Kidney tubule cell (primary cell): Measurements from ENCODE around the gene GBGT1.
"Not testable (repeated sequence)": the region's sequence is repeated elsewhere in the genome, so short reads cannot be mapped to it uniquely, and the experiment has no call there.

Experiments
- DNase-seq: peaks from one replicate; pipeline ENCODE4 v3.0.0-alpha.2; 2018; ENCODE audit warnings: low spot score

The GBGT1 gene

DNA sequence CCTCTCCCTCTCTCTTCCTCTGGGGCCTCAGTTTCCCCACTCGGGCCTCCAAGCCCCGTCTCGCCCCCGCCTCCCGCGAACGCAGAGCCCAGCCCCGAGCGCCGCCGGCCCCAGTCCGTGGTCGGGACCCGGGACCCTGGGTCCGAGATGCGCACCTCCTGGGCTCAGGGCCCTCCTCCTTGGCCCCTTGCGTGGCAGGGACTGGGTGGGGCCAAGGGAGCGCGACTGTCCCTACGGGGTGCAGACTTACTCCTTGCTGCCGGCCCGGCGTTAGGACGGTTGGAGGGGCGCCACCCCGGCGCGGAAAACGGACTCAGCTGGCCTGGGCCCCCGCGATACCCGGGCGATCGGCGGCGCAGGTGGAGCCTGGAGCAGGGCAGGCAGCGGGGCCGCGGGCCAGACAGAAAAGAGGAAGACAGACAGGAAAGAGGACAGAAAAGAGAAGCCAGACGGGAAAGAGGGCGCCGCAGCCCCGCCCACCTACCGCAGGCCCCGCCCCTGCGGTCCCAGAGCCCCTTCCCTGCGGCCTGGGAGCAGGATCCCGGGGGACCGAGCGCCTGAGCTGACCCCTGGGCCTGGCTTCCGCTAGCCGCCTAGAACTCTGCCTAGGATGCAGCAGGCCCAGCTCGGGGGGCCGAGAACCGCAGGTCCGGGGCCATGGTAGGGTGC, at the start of gene GBGT1:
TSS of gene GBGT1 (minus strand) at position 411 of the 669 bp plus-strand sequence. CDS start 1,502 bp downstream, outside the sequence.
- peak; percentile 44 for DNase-seq

DNA sequence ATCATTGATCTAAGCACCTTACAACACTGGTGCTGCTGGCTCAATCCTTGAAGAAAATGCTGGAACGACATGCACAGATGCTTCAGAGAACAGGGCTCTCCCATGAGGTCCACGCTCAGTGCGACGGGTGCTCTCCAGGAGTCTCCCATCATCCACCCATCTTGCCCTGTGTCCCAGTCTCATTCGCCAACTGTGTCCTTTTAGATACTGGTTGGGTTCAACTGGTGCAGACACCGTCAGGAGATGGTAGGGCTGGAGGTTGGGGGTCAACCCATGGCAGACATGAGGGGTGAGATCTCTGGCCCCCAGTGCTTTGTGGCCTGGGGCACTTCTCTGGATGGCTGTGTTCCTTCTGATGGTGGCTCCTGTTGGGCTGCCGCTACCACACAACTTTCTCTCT, 46.9 kb upstream of the GBGT1 start:
- DNase-seq = no peak

DNA sequence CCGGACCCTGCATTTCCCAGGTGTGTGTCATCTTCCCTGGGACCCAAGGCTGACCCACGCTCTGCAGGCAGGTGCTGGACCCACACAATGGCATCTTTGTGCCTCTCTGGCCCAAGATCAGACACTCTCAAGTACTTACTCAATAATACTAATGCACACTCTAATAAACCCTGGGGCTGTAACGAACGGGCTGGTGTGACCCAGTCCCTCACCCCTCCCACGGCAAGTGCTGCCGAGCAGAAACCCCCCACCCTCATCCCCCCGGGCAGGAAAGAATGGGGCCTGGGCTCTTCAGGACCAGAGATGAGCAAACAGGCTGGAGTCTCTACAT, 46.5 kb upstream of the GBGT1 start:
- peak; percentile 55 for DNase-seq

DNA sequence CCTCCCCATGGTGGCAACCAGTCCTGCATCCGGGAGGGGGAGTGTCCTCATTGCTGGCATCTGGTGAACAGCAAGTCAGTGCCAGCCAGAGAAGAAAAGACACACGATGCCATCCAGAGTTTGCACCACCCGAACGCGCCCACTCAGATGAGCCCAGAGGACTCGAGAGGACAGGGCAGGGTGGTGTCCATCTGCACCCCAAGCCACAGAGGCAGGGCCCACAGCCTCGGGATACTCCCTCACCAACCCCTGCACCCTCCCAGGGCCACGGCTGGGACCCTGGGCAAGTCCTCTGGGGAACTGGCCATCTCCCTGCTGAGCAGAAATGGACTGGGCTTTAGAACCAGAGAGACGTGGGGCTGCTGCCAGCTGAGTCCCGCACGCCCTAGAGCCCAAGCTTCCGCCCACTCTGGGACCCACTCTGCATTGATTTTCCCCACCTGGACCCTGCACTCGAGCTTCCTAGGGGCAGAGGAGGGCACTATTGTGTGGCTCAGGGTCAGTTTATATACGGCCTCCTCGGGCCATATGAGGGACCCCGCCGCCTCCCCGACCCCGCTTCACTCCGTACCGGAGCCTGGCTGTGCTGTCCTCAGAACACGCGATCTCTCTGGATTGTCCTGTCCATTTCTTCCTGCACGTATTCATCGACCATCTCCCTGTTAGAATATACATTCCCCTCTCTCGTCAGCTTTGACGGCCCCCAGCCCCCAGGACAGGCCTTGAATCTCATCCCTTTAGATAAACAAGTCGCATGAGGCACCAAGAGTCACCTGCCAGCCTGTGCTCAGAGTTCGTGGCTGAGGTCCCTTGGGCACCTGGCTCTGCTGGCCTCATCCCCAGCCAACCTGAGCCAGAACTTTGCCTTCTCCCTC, 45.9 kb upstream of the GBGT1 start:
- DNase-seq = not testable (repeated sequence)

DNA sequence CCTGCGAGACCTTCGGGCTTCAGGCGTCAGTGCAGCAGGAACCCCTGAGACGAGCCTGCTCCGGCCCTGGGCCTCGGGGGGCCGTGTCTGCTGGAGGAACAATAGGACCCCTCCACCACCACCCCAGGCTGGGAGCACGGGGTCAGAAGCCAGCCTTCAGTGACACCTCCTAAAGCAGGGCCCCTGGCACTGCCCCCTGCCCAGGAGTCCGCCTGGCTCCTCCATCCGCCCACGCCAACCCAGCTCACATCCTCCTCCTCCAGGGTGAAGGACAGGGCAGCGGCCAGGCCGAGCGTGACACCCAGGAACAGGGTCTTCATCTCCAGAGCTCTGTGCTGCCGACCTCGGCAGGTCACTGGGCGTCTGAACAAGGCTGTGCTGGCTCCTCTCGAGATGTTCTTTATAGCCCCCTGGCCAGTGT, 45.2 kb upstream of the GBGT1 start, which contains the start of gene OBP2B:
TSS of gene OBP2B (minus strand) at position 371 of the 421 bp plus-strand sequence. CDS start at position 320, 51 bp downstream.
- DNase-seq = not testable (repeated sequence)

DNA sequence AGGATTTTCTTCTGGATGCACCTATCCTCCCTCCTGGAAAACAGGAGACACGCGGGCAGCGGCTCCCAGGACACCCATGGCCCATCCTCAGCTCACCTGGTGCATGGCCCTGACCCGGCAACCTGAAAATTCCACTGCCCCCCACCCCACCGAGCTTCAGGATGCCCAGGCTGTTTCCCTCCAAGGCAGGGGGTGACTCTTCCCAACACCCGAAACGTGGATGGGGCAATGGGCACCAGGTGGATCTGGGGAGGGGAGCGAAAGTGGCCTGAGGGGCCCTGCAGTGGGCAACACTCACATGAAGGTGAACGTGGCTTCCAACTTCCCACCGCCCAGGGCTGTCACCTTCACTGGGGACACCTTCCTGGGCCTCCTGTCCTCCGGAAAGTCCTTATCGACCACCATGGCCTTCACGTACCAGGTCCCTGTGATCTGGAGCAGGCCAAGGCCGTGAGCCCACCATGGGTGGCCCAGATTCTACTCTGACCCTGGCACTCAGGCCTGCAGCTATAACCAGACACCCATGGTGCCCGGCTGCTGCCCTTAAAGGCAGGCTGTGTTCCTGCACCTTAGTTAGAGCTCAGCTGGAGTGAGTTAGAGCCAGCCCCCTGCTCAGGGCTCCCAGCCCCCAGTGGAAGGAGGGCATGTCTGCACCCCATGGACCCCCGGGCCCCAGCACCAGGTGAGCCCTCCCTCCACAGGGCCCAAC, 44.6 kb upstream of the GBGT1 start:
- not testable (repeated sequence) for DNase-seq

DNA sequence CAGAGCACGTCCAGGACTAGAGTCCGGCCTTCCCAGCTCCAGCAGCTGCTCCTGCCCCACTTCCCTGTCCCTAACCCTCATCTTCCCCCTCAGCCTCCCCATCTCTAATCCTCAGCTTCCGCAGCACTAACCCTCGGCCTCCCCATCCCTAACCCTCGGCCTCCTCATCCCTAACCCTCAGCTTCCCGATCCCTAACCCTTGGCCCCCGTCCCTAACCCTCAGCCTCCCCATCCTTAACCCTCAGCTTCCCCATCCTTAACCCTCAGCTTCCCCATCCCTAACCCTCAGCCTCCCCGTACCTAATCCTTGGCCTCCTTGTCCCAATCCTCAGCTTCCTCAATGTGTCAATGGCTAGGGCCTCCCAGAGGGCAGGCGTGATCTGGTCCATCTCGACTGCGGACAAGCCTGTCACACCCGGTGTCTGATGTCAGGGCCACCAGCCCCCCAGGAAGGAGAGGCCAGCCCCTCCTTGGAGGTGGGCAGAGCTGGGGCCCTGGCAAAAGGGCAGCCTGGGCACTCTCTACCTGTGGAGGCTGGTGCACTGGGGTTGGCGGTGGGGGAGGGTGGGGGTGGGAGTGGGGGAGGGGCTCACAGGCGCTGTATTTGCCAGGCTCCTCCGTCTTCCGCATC, 43.9 kb upstream of the GBGT1 start:
- DNase-seq = no peak

DNA sequence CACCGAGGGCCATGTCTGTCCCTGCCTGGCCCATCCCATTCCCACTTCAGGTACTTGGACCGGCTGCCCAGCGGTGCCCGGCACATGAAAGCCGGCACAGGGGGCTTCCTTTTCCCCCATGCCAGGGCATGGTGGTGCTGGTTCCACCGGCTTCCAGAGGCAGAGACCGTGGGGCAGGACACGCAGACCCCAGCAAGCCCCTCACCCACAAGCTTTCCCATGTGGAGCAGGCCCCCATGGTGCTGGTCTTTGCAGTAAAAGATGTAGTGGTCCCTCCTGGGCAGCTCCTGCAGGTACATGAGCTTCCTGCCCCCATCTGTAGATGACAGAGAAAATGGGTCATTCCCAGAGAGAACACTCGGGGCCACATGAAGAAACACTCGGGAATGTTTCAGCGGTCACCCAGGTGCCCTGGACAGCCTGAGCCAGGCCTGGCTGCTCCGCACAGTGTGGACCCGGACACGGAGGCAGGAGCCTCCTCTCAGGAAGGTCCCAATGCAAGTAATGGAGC, 43.4 kb upstream of the GBGT1 start:
- no peak for DNase-seq

DNA sequence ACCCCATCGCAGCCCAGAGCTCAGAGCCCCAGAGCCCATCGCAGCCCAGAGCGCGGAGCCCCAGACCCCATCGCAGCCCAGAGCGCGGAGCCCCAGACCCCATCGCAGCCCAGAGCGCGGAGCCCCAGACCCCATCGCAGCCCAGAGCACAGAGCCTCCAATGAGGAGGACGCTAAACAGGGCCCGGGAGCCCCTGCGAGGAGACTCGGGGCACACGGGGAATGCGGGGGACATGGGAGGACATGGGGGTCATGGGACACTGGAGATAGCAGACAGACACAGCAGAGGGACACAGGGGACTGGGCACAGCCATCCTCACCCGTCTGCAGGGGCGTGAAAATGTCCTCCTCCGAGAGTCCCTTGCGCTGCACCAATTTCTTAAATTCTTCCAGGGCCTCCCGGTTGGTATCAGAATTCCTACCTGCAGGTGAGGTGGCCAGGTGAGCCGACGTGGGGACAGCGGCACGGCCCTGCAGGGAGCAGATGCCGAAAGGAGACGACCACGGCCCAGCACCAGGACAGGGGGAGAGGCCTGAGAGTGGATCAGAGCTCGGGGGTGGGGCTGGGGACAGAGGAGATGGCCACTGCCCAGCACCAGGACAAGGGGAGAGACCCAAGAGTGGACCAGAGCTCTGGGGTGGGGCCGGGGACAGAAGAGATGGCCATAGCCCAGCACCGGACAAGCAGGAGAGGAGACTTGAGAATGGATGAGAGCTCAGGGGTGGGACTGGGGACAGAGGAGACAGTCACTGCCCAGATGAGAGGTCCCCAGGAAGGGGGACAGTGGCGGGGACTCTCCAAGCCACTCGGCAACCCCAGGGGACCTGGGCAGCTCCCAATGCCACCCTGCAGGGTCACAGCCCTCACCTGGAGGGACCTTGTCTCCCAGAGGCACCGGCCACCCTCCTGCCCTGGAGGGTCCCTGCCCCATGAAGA, 42.5 kb upstream of the GBGT1 start:
- DNase-seq = no peak

DNA sequence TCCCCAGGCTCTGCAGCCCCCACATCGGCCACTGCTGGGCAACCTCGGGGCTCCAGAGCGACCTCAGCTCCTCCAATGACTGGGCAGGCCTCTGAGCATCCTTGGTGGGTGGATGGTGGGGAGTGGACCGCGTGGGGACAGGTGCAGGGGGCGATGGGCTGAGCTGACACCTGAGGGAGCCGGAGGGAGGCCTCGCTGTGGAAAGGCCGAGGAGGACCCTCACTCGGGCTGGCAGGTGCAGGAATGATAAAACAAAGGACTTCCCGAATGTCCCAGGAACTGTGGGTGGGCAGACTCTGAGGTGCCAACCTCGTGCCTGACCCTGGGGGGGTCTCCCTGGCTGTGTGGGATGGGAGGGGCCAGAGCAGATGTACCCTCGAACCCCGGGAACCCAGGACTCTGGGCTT, 41.8 kb upstream of the GBGT1 start:
- not testable (repeated sequence) for DNase-seq

DNA sequence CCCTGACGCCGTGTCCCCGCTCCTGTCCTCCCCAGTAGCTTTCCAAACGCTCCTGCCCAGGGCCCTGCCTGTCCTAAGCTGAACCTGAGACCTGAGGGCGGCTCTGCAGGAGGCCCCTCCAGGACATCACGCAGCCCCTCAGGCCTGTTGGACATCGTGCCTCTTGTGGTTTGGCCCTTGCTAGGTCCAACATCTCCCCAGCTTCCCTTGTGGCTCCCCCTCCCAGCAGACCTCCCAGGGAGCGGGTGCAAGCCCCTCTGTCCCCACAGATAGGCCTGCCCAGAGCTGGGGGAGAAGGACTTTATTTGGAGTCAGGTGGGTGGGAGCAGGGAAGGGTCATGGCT, 41.3 kb upstream of the GBGT1 start:
- DNase-seq = no peak

DNA sequence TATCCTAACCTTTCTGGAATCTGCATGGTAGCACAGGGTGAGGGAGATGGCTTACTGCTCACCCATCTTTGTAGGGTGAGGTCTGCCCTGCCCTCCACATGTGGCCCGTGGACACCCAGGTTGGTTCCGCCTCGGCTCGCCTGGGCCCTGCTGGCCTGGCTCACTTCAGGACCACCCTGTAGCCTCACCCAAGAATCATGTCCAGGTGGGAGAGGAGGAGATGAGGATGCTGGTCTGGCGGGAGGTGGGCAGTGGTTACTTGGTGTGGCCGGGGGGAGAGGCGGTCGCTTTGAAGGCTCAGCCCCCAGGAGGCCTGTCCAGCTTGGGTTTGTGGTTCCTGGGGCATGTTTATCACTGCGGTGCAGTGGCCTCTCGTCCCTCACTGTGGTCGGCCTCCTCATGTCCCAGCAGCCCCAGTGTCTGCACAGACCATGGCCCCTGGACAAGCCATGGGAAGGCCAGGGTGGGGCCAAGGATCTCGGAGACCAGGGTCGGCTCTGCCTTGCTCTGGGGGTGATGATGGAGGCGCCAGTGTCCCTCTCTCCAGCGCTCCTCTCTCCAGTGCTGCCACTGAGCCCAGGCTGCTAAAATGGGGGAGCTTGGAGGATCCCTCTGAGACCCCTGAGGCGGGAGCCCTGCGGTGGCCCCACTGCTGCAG, 40.8 kb upstream of the GBGT1 start:
- DNase-seq = no peak

DNA sequence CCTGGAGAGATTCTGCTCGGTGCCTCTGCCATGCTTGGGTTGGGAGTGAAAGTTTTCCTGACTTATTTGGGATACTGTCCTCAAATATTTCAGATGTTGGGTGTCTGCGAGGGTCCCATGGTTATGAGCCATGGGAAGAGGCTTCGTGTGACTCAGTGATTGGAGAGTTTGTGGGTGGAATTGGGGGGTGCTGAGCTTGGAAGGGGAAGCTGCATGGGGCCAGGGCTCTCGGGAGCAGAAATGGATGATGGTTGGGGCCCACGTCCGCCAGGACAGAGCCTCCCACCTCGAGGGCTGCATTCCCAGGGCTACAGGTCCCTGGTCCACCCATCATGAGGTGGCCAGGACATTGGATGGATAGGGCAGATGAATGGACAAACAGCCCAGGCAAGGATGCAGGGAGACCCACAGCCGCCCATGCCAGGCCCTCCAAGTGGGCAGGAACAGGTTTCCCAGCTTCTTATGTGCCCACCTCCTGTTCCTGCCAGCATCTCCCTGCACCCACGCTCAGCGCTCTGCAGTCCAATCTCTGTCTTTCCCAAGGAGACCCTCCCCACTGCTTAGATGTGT, 39.9 kb upstream of the GBGT1 start:
- DNase-seq = no peak

DNA sequence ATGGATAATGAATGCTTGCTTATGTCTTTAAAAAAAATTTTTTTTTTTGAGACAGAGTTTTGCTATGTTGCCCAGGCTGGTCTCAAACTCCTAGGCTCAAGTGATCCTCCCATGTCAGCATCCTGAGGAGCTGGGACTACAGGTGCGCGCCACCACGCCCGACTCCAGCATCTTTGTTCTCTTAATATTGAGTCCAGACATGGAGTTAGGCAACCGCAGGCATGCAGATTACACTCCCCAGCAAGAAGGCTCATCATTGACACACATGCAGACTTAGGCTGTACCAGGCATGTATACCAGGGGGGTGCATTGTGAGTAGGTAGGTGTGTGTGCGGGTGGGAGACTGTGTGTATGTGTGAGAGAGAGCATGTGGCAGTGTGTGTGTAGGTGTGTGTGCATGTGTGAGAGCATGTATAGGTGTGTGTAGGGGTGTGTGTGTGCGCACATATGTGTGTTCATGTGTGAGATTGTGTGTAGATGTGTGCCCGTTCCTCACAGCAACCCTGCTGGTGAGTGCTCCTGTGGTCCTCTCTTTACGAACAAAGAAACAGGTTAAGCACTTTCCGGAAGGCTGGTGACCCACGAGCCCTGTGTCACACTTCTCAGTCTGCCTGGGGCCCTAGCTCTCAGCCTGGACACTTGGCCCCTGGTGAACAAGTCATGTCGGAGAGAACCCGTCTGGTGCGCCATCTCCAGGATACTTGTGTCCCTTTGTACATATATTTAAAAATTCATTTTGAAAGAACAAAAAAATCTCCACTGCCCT, 39.2 kb upstream of the GBGT1 start:
- DNase-seq = no peak

DNA sequence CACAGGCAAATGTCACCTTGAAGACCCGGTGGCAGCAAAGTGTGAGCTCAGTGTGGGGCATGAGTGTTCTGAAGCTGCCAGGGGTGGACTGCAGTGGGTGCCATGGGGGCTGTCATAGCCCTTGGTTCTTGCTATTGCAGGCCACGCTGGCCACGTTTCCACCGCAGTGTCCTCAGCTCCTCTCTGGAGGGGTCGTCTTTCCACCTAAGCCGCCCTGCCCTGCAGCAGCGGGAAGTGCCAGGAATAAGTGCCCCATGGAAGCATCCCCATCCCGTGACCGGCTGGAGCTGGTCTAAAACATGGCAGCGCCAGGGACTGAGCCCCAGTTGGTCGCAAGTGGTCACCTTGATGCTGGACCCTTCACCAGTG, 38.4 kb upstream of the GBGT1 start:
- no peak for DNase-seq

DNA sequence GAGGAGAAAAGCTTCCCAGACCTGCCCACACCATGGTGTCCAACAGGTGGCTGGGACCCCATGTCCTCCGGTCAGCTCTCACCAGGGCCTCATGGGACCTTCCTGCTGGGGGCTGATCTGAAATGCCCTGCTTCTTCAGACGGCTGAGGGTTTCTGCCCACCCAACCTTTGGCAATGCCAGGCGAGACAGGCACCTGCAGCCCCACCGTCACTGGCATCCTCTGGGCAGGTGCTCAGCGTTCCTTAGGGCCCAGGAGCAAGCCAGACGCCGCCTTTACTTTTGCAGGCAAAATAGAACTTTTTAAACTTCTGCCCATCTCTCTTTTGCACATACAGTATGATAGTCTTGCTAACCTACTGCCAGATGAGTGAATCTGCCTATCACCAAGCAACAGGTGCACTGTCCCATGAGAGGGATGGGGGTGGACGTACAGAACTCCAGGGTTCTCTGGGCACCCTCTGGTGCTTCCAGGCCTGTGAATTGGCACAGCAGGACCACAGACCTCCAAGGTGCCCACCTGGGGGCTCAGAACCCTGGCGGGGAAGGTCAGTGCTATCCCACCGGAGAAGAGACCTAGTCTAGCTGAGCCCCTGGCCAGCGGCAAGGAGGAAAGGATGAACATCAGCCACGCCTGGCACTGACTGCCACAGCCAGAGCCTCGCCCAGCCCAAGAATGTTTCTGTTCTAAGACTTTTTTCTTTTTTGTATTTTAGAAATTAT, 37.9 kb upstream of the GBGT1 start:
- DNase-seq = no peak

DNA sequence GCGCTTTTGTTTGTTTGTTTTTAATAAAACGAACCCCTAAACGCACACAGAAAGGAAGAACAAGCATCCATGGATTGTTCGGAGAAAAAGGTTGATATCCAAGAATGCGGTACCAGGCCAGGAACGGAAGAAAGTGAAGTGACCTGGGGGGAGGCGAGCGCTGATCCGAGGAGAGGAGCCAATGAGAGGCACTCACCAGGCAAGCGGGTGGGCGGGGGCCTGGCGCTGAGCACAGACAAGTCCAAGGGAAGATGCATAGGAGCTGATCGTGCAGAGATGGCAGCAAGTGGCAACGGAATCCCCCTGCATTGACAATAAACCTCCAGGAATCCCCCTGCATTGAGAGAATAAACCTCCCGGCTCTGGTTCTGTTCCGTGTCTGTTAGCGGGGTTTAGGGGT, 36.9 kb upstream of the GBGT1 start:
- no peak for DNase-seq

DNA sequence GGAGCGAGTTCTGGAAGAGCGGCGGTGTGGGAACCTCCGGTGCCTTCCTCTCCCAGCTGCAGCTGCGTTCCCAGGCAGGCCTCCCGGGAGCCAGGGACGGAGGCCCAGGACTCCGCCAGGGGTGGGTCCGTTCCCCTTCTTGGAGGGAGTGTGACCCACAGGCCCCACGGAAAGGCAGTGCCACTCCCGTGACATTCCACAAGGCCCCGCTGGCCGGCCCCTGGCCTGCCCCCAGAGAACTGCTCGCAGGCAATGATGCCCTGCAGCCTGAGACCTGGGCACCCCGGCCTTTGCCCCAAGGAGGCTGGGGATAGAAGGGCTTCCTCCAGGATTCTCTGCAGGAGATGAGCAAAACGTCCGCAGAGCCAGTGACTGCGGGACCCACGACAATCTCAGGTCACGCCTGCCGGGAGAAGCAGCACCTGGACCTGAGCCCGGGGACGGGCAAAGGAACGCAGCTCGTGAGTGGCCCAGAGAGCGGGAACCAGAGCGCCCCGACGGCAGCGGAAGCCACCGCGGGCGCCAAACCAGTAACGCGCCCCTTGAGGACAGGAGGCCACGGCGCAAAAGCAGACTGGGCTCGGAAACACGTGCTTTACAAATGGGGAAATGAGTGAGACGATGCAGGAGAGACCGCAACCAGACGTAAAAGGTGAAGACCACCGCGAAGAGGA, 36.1 kb upstream of the GBGT1 start:
- DNase-seq = peak; percentile 45
